AG04449 (cell line): ENCODE measurements around the gene GMEB1.
"Not testable (repeated sequence)": the region's sequence is repeated elsewhere in the genome, so short reads cannot be mapped to it uniquely, and the experiment has no call there.

Source experiments
- CTCF ChIA-PET: fragments of 350-600 bp; formaldehyde crosslinking; extraction: SDS; loops from one replicate; lab custom pipeline; 2021; ENCODE audit warnings: antibody characterized with exemption; lab: Yijun Ruan, JAX
- POLR2A ChIA-PET: fragments of 400-600, 350-600 bp; formaldehyde crosslinking; extraction: SDS; loops from one replicate; lab custom pipeline; 2020; ENCODE audit warnings: antibody characterized with exemption, inconsistent platforms; lab: Yijun Ruan, JAX
- DNase-seq: peaks from one replicate; pipeline ENCODE4 v3.0.0-alpha.2; 2010; ENCODE audit warnings: low read depth, low spot score
- H3K4me3 ChIP-seq: 2 replicates; pipeline ENCODE4 v1.5.1; 2011; ENCODE audit warnings: low read depth, mild to moderate bottlenecking, control low read depth, low read length
- CTCF ChIP-seq: IDR thresholded peaks from one replicate; pipeline ENCODE4 v1.5.1; 2011; ENCODE audit warnings: mild to moderate bottlenecking, moderate library complexity, low read length, control low read depth, inconsistent platforms; ENCODE audit not compliant: insufficient read depth; ENCODE audit errors: missing control alignments

Gene GMEB1

DNA sequence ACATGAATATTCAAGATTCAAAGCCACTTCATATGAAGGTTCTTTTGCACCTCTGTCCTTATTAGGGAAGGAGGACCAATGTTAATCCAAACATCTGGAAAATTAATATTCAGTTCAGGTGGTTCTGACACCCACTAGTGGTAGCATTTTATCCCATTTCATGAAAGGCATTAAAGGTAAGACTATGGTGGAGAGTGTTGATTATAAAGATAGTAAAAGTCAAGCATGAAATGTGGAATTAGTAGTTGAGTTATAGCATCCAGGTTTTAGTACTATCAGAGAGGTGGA, 50.7 kb downstream of the GMEB1 start:
- no peak for TF ChIP-seq CTCF
- DNase-seq: no peak
- no peak overlapping the region for H3K4me3 ChIP-seq
- ChIA-PET POLR2A (interaction anchor here (1.2 to 1.7 kb wide), 2 partner anchors 17 to 71 kb away, joined by 4 to 9 read pairs; partner anchors contain the start of genes RNU11 and YTHDF2), CTCF (interaction anchor here (5.6 kb wide), 1 partner anchor 15 kb away, joined by 49 read pairs; the partner anchor contains the start of gene YTHDF2)

DNA sequence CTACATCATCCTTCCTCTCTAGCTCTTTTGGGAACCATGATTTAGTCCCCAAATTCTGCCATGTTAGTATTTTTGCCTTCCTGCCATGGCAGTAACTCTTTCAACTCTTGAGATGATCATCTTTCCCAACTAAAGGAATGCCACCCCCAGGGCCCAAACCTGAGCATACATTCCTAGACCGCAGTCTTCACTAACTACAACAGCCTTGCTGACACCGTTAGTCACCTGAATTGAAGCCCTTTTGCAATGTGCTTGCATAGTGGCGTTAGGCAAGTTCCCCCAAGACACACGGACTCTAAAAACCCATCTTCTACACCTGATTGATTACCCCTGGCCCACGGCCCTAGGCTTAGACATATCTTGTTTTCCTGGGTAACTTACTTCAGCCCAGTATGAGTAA, 51.8 kb downstream of the GMEB1 start:
- H3K4me3 ChIP-seq: no peak overlapping the region
- POLR2A ChIA-PET: no interaction called here
- TF ChIP-seq CTCF: no peak
- DNase-seq: no peak
- CTCF ChIA-PET: interaction anchor here (5.6 kb wide), 1 partner anchor 14 kb away, joined by 49 read pairs; the partner anchor contains the start of gene YTHDF2

GRCh38 chr1:28721927-28722326, 53.3 kb downstream of the GMEB1 start:
- POLR2A ChIA-PET, H3K4me3 ChIP-seq, DNase-seq: not testable (repeated sequence)
- CTCF ChIA-PET: interaction anchor here (0.9 to 7.5 kb wide), 2 partner anchors 9 to 13 kb away, joined by 3 to 91 read pairs; partner anchors contain the start of gene YTHDF2

- POLR2A ChIA-PET: interaction anchor here (0.6 to 0.7 kb wide), 2 partner anchors 362 to 456 kb away, joined by 3 to 9 read pairs; no protein-coding TSS in a partner anchor
- CTCF ChIA-PET: interaction anchor here (1.4 to 7.5 kb wide), 3 partner anchors 9 to 151 kb away, joined by 3 to 91 read pairs (median 6); partner anchors contain the start of gene YTHDF2
- not testable (repeated sequence) for H3K4me3 ChIP-seq, DNase-seq
These were observed 56.8 kb downstream of the GMEB1 start for GRCh38 chr1:28725365-28725764.

DNA sequence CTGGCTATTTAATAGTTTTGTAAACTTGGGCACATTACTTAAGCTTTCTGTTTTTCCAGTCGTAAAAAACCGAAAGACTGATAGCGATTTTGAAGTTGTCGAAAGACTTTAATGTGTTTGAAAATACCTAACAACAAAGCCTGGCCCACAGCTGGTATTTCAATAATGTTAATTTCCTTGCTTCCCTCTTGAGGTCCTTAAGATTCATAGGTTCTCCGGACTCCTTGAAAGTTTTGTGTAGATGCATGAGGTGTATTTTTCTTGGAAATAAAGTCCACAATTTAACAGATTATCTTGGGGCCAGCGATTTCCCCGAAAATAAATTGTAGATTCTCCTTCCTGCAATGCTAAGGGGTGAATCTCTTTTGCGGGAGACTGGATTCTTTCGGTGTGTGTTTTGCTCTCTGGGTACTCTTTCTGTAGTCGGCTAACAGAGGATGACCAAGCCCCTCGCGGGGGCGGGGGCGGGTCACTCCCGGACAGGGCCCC, 67.4 kb downstream of the GMEB1 start:
- no peak for DNase-seq
- peak overlapping the region; percentile 57 for H3K4me3 ChIP-seq
- ChIA-PET POLR2A (interaction anchor here (0.7 to 1.9 kb wide), 11 partner anchors 9 to 230 kb away, joined by 3 to 26 read pairs (median 5); partner anchors contain the start of genes GMEB1, RCC1, RNU11 and TAF12), CTCF (interaction anchor here (0.6 to 5.6 kb wide), 28 partner anchors 11 to 149 kb away, joined by 3 to 91 read pairs (median 6); partner anchors contain the start of genes GMEB1 and TAF12)
- no peak for TF ChIP-seq CTCF

DNA sequence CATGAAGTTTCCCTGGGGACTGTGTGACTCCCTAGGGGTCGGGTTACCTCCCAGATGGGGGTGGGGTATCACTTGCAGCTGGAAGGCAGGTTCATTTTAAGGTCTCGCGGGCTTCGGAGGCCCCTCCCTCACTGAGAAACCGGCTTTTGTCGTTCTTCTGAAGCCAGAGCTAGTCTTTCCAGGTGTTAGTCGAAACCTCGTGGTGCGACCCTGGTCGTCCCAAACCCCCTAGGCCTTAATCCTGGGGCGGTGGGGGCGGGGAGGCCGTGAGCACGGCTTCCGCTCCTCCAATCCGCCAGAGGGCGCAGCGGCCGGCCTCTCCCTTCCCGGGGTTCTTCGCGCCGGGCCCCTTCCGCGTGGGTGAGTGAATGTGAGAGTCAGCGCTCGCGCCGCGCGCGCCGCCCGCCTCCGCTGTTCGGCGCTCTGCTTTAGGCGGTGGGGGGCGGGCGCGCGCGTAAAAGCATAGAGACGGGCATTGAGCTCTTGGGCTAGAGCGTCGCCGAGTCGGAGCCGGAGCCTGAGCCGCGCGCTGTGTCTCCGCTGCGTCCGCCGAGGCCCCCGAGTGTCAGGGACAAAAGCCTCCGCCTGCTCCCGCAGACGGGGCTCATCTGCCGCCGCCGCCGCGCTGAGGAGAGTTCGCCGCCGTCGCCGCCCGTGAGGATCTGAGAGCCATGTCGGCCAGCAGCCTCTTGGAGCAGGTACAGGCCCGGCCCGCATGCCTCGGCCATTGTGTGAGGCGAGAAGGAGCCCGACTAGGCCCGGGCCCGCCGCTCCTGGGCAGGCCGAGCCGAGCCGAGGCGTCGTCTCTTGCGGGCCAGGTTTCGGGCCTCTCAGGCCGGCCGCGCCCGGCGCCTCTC, 68.1 kb downstream of the GMEB1 start, which contains the start of gene YTHDF2:
Gene YTHDF2, plus strand, starts transcription at position 491 of the 857 bp plus-strand sequence. Its CDS starts 181 bp downstream, at position 672.
- H3K4me3 ChIP-seq: peak within 1 kb of the TSS; percentile 63
- POLR2A ChIA-PET: interaction anchor here (0.5 to 1.9 kb wide), 12 partner anchors 9 to 231 kb away, joined by 3 to 26 read pairs (median 5); partner anchors contain the start of genes GMEB1, RCC1, RNU11 and TAF12
- peak; percentile 97 for TF ChIP-seq CTCF
- DNase-seq: peak; percentile 59
- CTCF ChIA-PET: interaction anchor here (0.6 to 5.6 kb wide), 32 partner anchors 10 to 148 kb away, joined by 3 to 91 read pairs (median 5); partner anchors contain the start of genes GMEB1 and TAF12
